Stomach (tissue), 9 donors: ENCODE measurements around the gene RCAN2. TPM values are rescaled to one million over a fixed set of nuclear protein-coding genes. Genes with fewer than 3 reads are reported as not detected.

Source experiments
- DNase-seq, 2 donors: peaks; one replicate each; pipeline versions ENCODE4 v3.0.0 to v3.0.0-alpha.2; 2013 to 2019
- H3K27ac ChIP-seq, 5 donors: fragments of 200-600 bp in 4 of 5; sonication (generic) in 4 of 5; one replicate each; pipeline ENCODE4 v1.5.1; 2013 to 2019; ENCODE audit warnings: mild to moderate bottlenecking in 1 of 5, moderate library complexity in 1 of 5
- H3K27me3 ChIP-seq, 3 donors: fragments of 200-600 bp; sonication (generic); one replicate each; pipeline ENCODE4 v1.5.1; 2017 to 2019; ENCODE audit warnings: mixed run types in 1 of 3
- H3K36me3 ChIP-seq, 4 donors: fragments of 200-600 bp; sonication (generic); 1 replicate in 3 of 4; 2 replicates in 1 of 4; pipeline ENCODE4 v1.5.1; 2016 to 2019
- H3K4me1 ChIP-seq, 4 donors: fragments of 200-600 bp; sonication (generic); one replicate each; pipeline ENCODE4 v1.5.1; 2016 to 2019
- H3K4me3 ChIP-seq, 4 donors: fragments of 200-600 bp; sonication (generic) in 3 of 4; one replicate each; pipeline ENCODE4 v1.5.1; 2016 to 2019; ENCODE audit warnings: mild to moderate bottlenecking in 1 of 4
- H3K9me3 ChIP-seq, 4 donors: fragments of 200-600 bp; sonication (generic); one replicate each; pipeline ENCODE4 v1.5.1; 2016 to 2019
- CTCF ChIP-seq, 7 experiments: fragments of 450-650 bp in 4 of 7; fragments of 200-600 bp in 3 of 7; sonication (generic) in 3 of 7; IDR thresholded peaks; one replicate each; pipeline ENCODE4 v1.5.1; 2016 to 2019; ENCODE audit warnings: antibody characterized with exemption in 7 of 7, control low read depth in 2 of 7, mild to moderate bottlenecking in 1 of 7
- EP300 ChIP-seq: sonication (generic); formaldehyde crosslinking; IDR thresholded peaks from one replicate; pipeline ENCODE4 v1.6.1; 2017; ENCODE audit warnings: antibody characterized with exemption
- POLR2A ChIP-seq, 4 donors: fragments of 450-650 bp; IDR thresholded peaks; one replicate each; pipeline ENCODE4 v1.6.1; 2016; ENCODE audit warnings: antibody characterized with exemption in 4 of 4, control low read depth in 2 of 4, mild to moderate bottlenecking in 1 of 4, moderate library complexity in 1 of 4
- POLR2AphosphoS5 ChIP-seq, 3 donors: sonication (generic); formaldehyde crosslinking; IDR thresholded peaks; one replicate each; pipeline ENCODE4 v1.6.1; 2016; ENCODE audit warnings: antibody characterized with exemption in 3 of 3
- WGBS, 5 donors: extraction: QIAGEN DNeasy Blood & Tissue Kit in 3 of 5; methylation state at CpG; one replicate each; pipeline versions ENCODE4 v1.1.5 to v1.1.7; 2013 to 2018; 5-methylcytosine and 5-hydroxymethylcytosine counted together
- intact Hi-C: fragments of 100-400 bp; cut with DNase I; formaldehyde crosslinking; loops from one replicate; pipeline ENCODE4 v1.15.1; 2023; ENCODE audit warnings: low total_unique reads
- polyA plus RNA-seq, 3 donors: library from polyadenylated mRNA; stranded (reverse); fragments of 200-250 nt; gene quantifications; one replicate each; pipeline ENCODE4 v1.2.3, GENCODE V29; 2013
- total RNA-seq, 5 donors: library from RNA; depleted of rRNA; stranded (reverse); fragments of >200 nt; gene quantifications; one replicate each; pipeline versions ENCODE4 v1.1.0 to v1.2.3, GENCODE V29; 2014 to 2016
- donor health status: healthy with polysubstance abuse.
- donor health status: Bipolar disorder and iron deficiency.
- donor health status: healthy.

Gene RCAN2
- total and polyA plus RNA-seq, 8 donors: 7.2 to 69.2 (median 21.4) TPM

DNA sequence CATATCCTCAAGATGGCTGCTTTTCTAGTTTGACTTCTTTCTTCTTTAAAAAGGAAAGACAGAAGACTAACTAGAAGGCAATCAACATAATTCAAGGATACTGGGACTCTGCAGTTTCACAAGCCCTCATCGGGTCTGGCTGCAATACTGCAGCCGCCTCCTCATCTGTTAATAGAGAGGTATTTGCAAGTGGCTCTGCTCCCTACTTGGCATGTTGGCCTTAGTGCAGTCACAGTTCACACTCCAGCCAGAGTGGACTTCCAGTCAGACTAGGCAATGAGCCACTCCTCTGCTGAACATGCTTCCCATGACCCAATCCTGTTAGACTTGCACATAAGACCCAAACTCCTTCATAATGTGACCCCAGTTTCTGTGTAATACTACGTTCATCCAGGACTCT lies 178.6 kb downstream of the RCAN2 start:
- Histone ChIP-seq H3K36me3 (no peaks in the 10 kb centered on the region), H3K4me1 (no peaks in the 10 kb centered on the region), H3K9me3 (no peaks in the 10 kb centered on the region), H3K4me3 (no peak overlapping the region), H3K27ac (no peak overlapping the region), H3K27me3 (no peaks in the 10 kb centered on the region)
- DNase-seq: no peak
- no peak for TF ChIP-seq CTCF (IDR thresholded peaks at IDR 0.05)
- no peak for TF ChIP-seq POLR2AphosphoS5 (IDR thresholded peaks at IDR 0.05)
- no peak for TF ChIP-seq EP300
- no peak for TF ChIP-seq POLR2A (IDR thresholded peaks at IDR 0.05)
- WGBS, 5 donors: 85 to 97% (median 93%) methylated on average over 3 of the region's 3 CpGs
- intact Hi-C loops: no loop called here

DNA sequence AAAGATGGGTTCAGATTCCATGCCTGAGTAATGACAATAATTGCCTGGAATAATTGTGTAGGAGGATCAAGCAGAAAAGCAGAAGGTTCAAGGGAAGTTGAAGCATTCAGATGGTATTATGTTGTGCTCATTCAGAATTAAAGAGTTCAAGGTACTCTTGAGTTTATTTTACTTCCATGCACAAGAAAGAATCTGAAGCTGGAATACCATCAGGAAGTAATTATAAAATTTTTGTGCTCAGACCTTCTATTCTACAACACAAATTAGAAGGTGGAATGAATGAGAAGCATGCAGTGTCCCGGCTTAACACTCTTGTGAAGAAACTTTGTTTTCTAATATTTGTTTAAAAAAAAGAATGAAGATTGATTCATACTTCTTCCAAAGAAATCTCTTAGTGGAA lies 181.1 kb downstream of the RCAN2 start:
- Histone ChIP-seq H3K4me3 (no peak overlapping the region), H3K9me3 (no peaks in the 10 kb centered on the region), H3K27me3 (no peaks in the 10 kb centered on the region), H3K36me3 (no peaks in the 10 kb centered on the region), H3K4me1 (no peaks in the 10 kb centered on the region), H3K27ac (no peak overlapping the region)
- DNase-seq: no peak
- intact Hi-C loops: no loop called here
- 66 to 84% (median 77%) methylated on average over 1 of the region's 1 CpG for WGBS, 5 donors
- TF ChIP-seq EP300 (no peak), POLR2AphosphoS5 (IDR thresholded peaks at IDR 0.05) (no peak), POLR2A (IDR thresholded peaks at IDR 0.05) (no peak), CTCF (IDR thresholded peaks at IDR 0.05) (no peak)

GRCh38 chr6:46306431-46306830 lies 184.8 kb downstream of the RCAN2 start:
- DNase-seq: no peak
- Histone ChIP-seq H3K36me3 (no peaks in the 10 kb centered on the region), H3K4me3 (no peak overlapping the region), H3K27me3 (no peaks in the 10 kb centered on the region), H3K27ac (no peak overlapping the region), H3K4me1 (no peaks in the 10 kb centered on the region), H3K9me3 (no peaks in the 10 kb centered on the region)
- TF ChIP-seq POLR2AphosphoS5 (IDR thresholded peaks at IDR 0.05): no peak
- no peak for TF ChIP-seq EP300
- TF ChIP-seq CTCF (IDR thresholded peaks at IDR 0.05): no peak
- TF ChIP-seq POLR2A (IDR thresholded peaks at IDR 0.05): no peak
- WGBS, 5 donors: 58 to 70% (median 68%) methylated on average over 2 of the region's 2 CpGs
- intact Hi-C loops: no loop called here

- Histone ChIP-seq H3K27ac (no peak overlapping the region), H3K4me1 (no peaks in the 10 kb centered on the region), H3K36me3 (no peaks in the 10 kb centered on the region), H3K27me3 (no peaks in the 10 kb centered on the region), H3K9me3 (no peaks in the 10 kb centered on the region), H3K4me3 (no peak overlapping the region)
- 87 to 93% (median 90%) methylated on average over 3 of the region's 3 CpGs for WGBS, 5 donors
- no peak for DNase-seq
- TF ChIP-seq CTCF (IDR thresholded peaks at IDR 0.05): no peak
- no peak for TF ChIP-seq POLR2A (IDR thresholded peaks at IDR 0.05)
- no peak for TF ChIP-seq EP300
- TF ChIP-seq POLR2AphosphoS5 (IDR thresholded peaks at IDR 0.05): no peak
- intact Hi-C loops: no loop called here
Measured at GRCh38 chr6:46305833-46306232, 185.4 kb downstream of the RCAN2 start.
